Measurements from ENCODE around the gene CACNA1B. TPM values are rescaled to one million over a fixed set of nuclear protein-coding genes. Genes with fewer than 3 reads are reported as not detected.

Gene CACNA1B
- total and polyA plus RNA-seq, 2 donors (not counting 1 experiment from before 2014, with no cell fraction given) = 0.01 to 0.17 TPM

DNA sequence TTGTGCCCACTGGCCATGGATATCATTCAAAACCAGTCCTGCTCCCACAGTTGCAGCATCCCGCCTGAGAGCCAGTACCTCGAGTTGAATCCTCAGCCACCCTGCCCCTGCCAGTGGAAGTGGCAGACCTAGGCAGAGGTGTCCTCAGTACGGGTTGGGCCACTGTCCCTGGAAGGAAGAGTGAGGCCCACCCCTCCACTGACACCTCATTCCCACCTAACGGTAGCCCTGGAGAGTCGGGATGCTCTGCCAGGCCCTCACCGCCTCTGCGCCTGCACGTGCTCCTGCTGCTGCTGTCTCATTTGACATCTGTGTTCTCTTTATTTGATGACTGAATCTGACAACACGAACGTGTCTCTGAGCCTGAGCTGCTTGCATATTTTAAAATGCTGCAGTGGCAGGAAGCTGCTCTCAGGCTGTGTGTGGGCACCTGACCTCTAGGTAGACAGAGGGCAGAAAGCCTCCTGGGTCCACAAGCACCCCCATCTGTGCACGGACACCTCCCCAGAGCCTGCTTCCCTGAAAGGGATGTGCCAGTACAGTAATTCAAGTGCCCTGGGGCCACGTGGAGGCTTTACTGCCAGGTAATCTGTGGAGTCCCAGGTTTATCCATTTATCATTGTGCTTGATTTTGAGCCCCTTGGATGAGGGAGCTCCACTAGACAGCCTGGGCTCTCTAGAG, 194.7 kb downstream of the CACNA1B start:
- H3K9ac ChIP-seq (ENCODE audit: insufficient read depth, low read length) = no peak overlapping the region
- no peak overlapping the region for H3K4me3 ChIP-seq (replicated peaks in 1 of 4; ENCODE audit: control extremely low read depth in 1 of 4, insufficient read depth in 1 of 4, low read depth in 3 of 4, low read length in 4 of 4)
- no peak overlapping the region for H3K27ac ChIP-seq (ENCODE audit: insufficient read depth, low read length)
- TF ChIP-seq EZH2 (IDR thresholded peaks at IDR 0.05; ENCODE audit: low read length, missing control alignments) = no peak
- TF ChIP-seq, protein P1, sequence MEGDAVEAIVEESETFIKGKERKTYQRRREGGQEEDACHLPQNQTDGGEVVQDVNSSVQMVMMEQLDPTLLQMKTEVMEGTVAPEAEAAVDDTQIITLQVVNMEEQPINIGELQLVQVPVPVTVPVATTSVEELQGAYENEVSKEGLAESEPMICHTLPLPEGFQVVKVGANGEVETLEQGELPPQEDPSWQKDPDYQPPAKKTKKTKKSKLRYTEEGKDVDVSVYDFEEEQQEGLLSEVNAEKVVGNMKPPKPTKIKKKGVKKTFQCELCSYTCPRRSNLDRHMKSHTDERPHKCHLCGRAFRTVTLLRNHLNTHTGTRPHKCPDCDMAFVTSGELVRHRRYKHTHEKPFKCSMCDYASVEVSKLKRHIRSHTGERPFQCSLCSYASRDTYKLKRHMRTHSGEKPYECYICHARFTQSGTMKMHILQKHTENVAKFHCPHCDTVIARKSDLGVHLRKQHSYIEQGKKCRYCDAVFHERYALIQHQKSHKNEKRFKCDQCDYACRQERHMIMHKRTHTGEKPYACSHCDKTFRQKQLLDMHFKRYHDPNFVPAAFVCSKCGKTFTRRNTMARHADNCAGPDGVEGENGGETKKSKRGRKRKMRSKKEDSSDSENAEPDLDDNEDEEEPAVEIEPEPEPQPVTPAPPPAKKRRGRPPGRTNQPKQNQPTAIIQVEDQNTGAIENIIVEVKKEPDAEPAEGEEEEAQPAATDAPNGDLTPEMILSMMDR (conservative IDR thresholded peaks at IDR 0.05 in 1 of 2, IDR thresholded peaks at IDR 0.05 in 1 of 2; ENCODE audit: low read depth in 1 of 2, low read length in 2 of 2) = no peak
- no peaks in the 10 kb centered on the region for H4K20me1 ChIP-seq (ENCODE audit: control insufficient read depth, extremely low read depth, insufficient read depth, low read length)
- H3K27me3 ChIP-seq (ENCODE audit: control insufficient read depth, insufficient read depth, low read length) = no peaks in the 10 kb centered on the region
- H2AFZ ChIP-seq (ENCODE audit: low read length) = no peak overlapping the region
- H3K36me3 ChIP-seq (ENCODE audit: control insufficient read depth, insufficient read depth, low read length) = no peaks in the 10 kb centered on the region
- H3K4me2 ChIP-seq (ENCODE audit: extremely low read depth, insufficient read depth, low read length) = no peak overlapping the region
- no peaks in the 10 kb centered on the region for H3K79me2 ChIP-seq (ENCODE audit: control insufficient read depth, insufficient read depth, low read length)
- H3K4me1 ChIP-seq (ENCODE audit: control insufficient read depth, extremely low read depth, insufficient read depth, low read length) = no peaks in the 10 kb centered on the region
- no peaks in the 10 kb centered on the region for H3K9me3 ChIP-seq (ENCODE audit: control insufficient read depth, insufficient read depth, low read depth, low read length)
- no peak for DNase-seq (ENCODE audit: low read depth in 2 of 2)

DNA sequence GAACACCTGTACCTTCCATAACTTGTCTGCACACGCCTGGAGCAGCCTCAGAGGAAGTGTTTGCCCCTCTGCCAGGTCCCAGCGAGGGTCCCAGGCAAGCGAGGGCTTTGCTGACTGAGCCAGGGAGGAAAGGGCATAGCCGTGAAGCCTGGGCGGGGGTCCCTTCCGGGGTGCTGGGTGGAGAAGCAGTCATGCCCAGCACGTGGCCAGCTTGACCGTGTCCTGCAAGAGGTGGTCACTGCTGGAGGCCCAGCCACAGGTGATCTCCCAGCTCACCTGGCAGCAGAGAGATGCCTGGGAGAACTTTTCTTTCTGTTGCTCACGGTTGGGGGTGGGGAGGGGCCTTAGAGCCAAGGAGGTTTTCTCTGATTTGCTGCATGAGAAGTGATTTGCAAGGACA, 195.3 kb downstream of the CACNA1B start:
- no peak overlapping the region for H3K9ac ChIP-seq (ENCODE audit: insufficient read depth, low read length)
- no peak overlapping the region for H2AFZ ChIP-seq (ENCODE audit: low read length)
- no peaks in the 10 kb centered on the region for H3K79me2 ChIP-seq (ENCODE audit: control insufficient read depth, insufficient read depth, low read length)
- DNase-seq (ENCODE audit: low read depth in 2 of 2) = no peak
- no peak overlapping the region for H3K27ac ChIP-seq (ENCODE audit: insufficient read depth, low read length)
- no peaks in the 10 kb centered on the region for H3K27me3 ChIP-seq (ENCODE audit: control insufficient read depth, insufficient read depth, low read length)
- TF ChIP-seq, protein P1 (conservative IDR thresholded peaks at IDR 0.05 in 1 of 2, IDR thresholded peaks at IDR 0.05 in 1 of 2; ENCODE audit: low read depth in 1 of 2, low read length in 2 of 2) = no peak
- TF ChIP-seq EZH2 (IDR thresholded peaks at IDR 0.05; ENCODE audit: low read length, missing control alignments) = no peak
- H3K4me1 ChIP-seq (ENCODE audit: control insufficient read depth, extremely low read depth, insufficient read depth, low read length) = no peaks in the 10 kb centered on the region
- no peak overlapping the region for H3K4me3 ChIP-seq (replicated peaks in 1 of 4; ENCODE audit: control extremely low read depth in 1 of 4, insufficient read depth in 1 of 4, low read depth in 3 of 4, low read length in 4 of 4)
- H3K36me3 ChIP-seq (ENCODE audit: control insufficient read depth, insufficient read depth, low read length) = no peaks in the 10 kb centered on the region
- H3K9me3 ChIP-seq (ENCODE audit: control insufficient read depth, insufficient read depth, low read depth, low read length) = no peaks in the 10 kb centered on the region
- H3K4me2 ChIP-seq (ENCODE audit: extremely low read depth, insufficient read depth, low read length) = no peak overlapping the region
- no peaks in the 10 kb centered on the region for H4K20me1 ChIP-seq (ENCODE audit: control insufficient read depth, extremely low read depth, insufficient read depth, low read length)

DNA sequence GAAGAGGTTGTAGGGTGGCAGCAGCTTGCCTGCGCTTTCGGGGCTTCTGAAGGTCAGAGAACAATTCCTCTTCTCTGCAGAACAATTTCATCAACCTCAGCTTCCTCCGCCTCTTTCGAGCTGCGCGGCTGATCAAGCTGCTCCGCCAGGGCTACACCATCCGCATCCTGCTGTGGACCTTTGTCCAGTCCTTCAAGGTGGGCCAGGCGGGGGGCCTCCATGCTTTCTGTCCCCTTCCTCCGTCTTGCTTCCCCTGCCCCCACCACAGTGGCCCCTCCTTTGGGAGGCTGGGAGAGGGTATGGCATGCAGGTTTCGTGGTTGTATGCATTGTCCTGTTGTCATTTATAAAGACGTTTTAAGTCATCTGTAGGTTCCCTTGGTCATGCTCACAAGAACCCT, 195.8 kb downstream of the CACNA1B start:
- Histone ChIP-seq H3K4me1 (ENCODE audit: control insufficient read depth, extremely low read depth, insufficient read depth, low read length) (no peaks in the 10 kb centered on the region), H3K27me3 (ENCODE audit: control insufficient read depth, insufficient read depth, low read length) (no peaks in the 10 kb centered on the region), H3K9me3 (ENCODE audit: control insufficient read depth, insufficient read depth, low read depth, low read length) (no peaks in the 10 kb centered on the region), H3K27ac (ENCODE audit: insufficient read depth, low read length) (no peak overlapping the region), H3K4me2 (ENCODE audit: extremely low read depth, insufficient read depth, low read length) (no peak overlapping the region), H4K20me1 (ENCODE audit: control insufficient read depth, extremely low read depth, insufficient read depth, low read length) (no peaks in the 10 kb centered on the region), H3K9ac (ENCODE audit: insufficient read depth, low read length) (no peak overlapping the region), H3K36me3 (ENCODE audit: control insufficient read depth, insufficient read depth, low read length) (no peaks in the 10 kb centered on the region), H2AFZ (ENCODE audit: low read length) (no peak overlapping the region), H3K4me3 (replicated peaks in 1 of 4; ENCODE audit: control extremely low read depth in 1 of 4, insufficient read depth in 1 of 4, low read depth in 3 of 4, low read length in 4 of 4) (no peak overlapping the region), H3K79me2 (ENCODE audit: control insufficient read depth, insufficient read depth, low read length) (no peaks in the 10 kb centered on the region)
- DNase-seq (ENCODE audit: low read depth in 2 of 2) = no peak
- TF ChIP-seq EZH2 (IDR thresholded peaks at IDR 0.05; ENCODE audit: low read length, missing control alignments) = no peak
- TF ChIP-seq, protein P1 (conservative IDR thresholded peaks at IDR 0.05 in 1 of 2, IDR thresholded peaks at IDR 0.05 in 1 of 2; ENCODE audit: low read depth in 1 of 2, low read length in 2 of 2) = no peak

All from fibroblast of lung (primary cell).